ENCODE measurements around the gene GOLGA3.

GRCh38 chr12:132741620-132742019 is 87.0 kb downstream of the GOLGA3 start:
- TF ChIP-seq CTCF (IDR thresholded peaks at IDR 0.05; ENCODE audit: low read depth, low read length) (no peak), POLR2A (IDR thresholded peaks at IDR 0.05; ENCODE audit: extremely low read depth, insufficient read length) (no peak)

Data from NB4 (cell line).